Activated CD4-positive, alpha-beta memory T cell treated with anti-CD3 and anti-CD28 coated beads for 36 hours (primary cell): ENCODE measurements around the gene OR52E1. TPM values are rescaled to one million over a fixed set of nuclear protein-coding genes. Genes with fewer than 3 reads are reported as not detected.

ENCODE experiments used
- CTCF ChIA-PET: fragments of 350-600 bp; sonication (Branson Sonifier 250); formaldehyde crosslinking; loops from one replicate; lab custom pipeline; 2021; ENCODE audit warnings: antibody characterized with exemption, inconsistent platforms; lab: Charles Lee
- POLR2A ChIA-PET: fragments of 350-600 bp; sonication (Branson Sonifier 250); formaldehyde crosslinking; loops from one replicate; lab custom pipeline; 2021; ENCODE audit warnings: antibody characterized with exemption; lab: Charles Lee
- DNase-seq: peaks from one replicate; pipeline ENCODE4 v3.0.0-alpha.2; 2020
- H3K27ac Mint-ChIP-seq: one replicate; pipeline ENCODE4 v1.8.0; 2021; ENCODE audit warnings: mixed read lengths
- H3K27me3 Mint-ChIP-seq: one replicate; pipeline ENCODE4 v1.8.0; 2021; ENCODE audit warnings: mixed read lengths
- H3K36me3 Mint-ChIP-seq: one replicate; pipeline ENCODE4 v1.8.0; 2021; ENCODE audit warnings: mixed read lengths
- H3K4me1 Mint-ChIP-seq: one replicate; pipeline ENCODE4 v1.8.0; 2021; ENCODE audit warnings: low read depth, mixed read lengths
- H3K4me3 Mint-ChIP-seq: one replicate; pipeline ENCODE4 v1.8.0; 2021; ENCODE audit warnings: mild to moderate bottlenecking, mixed read lengths
- H3K9me3 Mint-ChIP-seq: one replicate; pipeline ENCODE4 v1.8.0; 2021; ENCODE audit warnings: mixed read lengths
- intact Hi-C: fragments of 100-400 bp; cut with micrococcal nuclease; formaldehyde crosslinking; loops from one replicate; pipeline ENCODE4 v1.15.1; 2023
- total RNA-seq, 2 experiments: library from RNA; stranded (reverse); gene quantifications; one replicate each; pipeline ENCODE4 v1.2.3, GENCODE V29; 2021

The OR52E1 gene
- total RNA-seq, 2 experiments from 2014 or later = not detected

DNA sequence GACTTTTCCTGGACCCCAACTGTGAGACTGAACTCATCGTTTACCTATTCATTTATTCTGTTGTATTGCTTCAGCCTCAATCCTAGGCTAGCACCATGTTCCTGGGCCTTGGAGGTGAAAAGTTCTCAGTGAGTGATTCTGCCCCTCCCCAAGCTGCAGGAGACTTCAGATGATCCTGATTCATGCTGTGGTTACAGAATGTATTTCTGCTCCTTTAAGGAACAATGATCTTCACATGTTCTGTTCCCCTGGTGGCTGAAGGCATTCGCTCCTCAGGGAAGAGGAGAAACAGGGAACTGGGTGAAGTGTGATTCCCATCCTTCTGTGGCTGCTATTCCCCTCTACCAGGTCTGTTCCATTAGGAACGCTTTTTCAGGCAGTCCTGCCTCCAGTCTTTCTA lies 2.4 kb downstream of the OR52E1 start:
- Mint-ChIP-seq H3K4me1 (no peaks in the 10 kb centered on the region), H3K4me3 (no peak overlapping the region), H3K27me3 (peaks cover 5% of the 10 kb centered on the region), H3K9me3 (no peaks in the 10 kb centered on the region), H3K36me3 (no peaks in the 10 kb centered on the region), H3K27ac (no peak overlapping the region)
- intact Hi-C loops = no loop called here
- POLR2A ChIA-PET = no interaction called here
- CTCF ChIA-PET = no interaction called here
- DNase-seq = no peak

DNA sequence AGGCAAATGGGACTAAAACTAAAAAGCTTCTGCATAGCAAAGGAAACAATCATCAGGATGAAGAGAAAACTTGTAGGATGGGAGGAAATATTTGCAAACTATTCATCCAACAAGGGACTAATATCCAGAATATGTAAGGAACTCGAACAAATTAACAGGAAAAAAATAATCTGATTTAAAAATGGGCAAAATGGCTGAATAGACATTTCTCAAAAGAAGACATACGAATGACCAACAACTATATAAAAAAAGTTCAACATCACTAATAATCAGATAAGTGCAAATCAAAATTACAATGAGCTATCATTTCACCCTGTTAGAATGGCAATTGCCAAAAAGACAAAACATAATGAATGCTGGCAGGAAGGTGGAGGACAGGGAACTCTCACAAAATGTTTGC lies 12.0 kb downstream of the OR52E1 start:
- no peaks in the 10 kb centered on the region for H3K36me3 Mint-ChIP-seq
- no peak overlapping the region for H3K27ac Mint-ChIP-seq
- ChIA-PET POLR2A (no interaction called here), CTCF (no interaction called here)
- intact Hi-C loops = no loop called here
- no peaks in the 10 kb centered on the region for H3K4me1 Mint-ChIP-seq
- no peaks in the 10 kb centered on the region for H3K9me3 Mint-ChIP-seq
- peaks cover 2% of the 10 kb centered on the region for H3K27me3 Mint-ChIP-seq
- no peak overlapping the region for H3K4me3 Mint-ChIP-seq
- DNase-seq = no peak

DNA sequence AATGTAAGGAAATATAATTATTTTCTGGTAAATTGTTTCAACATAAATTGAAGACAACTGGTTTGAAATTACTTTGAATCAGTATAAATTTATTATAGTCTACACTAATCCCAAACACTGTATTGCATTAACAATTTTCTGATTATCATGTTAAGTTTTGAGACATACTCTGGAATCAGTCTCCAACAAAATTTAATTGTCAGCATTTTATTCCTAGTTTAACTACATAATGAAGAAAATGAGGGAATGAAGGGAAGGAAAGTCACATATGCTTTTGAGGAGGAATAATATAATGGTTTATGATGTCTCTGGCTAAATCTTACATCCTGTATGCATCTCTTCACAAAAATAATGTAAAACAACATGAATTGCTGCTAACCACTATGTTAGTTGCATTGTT lies 14.2 kb downstream of the OR52E1 start:
- no peaks in the 10 kb centered on the region for H3K36me3 Mint-ChIP-seq
- no peak overlapping the region for H3K27ac Mint-ChIP-seq
- intact Hi-C loops = no loop called here
- DNase-seq = no peak
- ChIA-PET CTCF (no interaction called here), POLR2A (no interaction called here)
- H3K4me1 Mint-ChIP-seq = no peaks in the 10 kb centered on the region
- no peaks in the 10 kb centered on the region for H3K9me3 Mint-ChIP-seq
- H3K4me3 Mint-ChIP-seq = no peak overlapping the region
- no peaks in the 10 kb centered on the region for H3K27me3 Mint-ChIP-seq

DNA sequence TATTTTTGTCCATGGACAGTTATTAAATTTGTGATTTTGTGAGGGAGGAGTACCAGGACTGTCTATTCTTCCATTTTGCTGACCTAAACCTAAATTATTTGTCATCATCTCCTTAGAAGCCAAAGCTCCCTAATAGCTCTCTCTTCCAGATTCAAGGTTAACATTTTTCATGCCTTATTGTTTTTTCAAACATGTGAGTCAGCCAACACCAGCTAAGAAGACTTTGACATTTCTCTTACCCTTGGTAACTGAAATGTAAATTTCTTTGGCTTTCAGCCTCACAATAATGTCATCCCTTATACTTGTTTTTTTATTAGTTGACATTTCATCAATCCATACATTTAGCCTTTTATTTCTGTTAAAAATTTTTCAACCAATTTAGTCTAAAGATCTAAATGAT lies 19.2 kb downstream of the OR52E1 start:
- Mint-ChIP-seq H3K27ac (no peak overlapping the region), H3K4me3 (no peak overlapping the region), H3K9me3 (no peaks in the 10 kb centered on the region), H3K36me3 (no peaks in the 10 kb centered on the region), H3K4me1 (no peaks in the 10 kb centered on the region), H3K27me3 (no peaks in the 10 kb centered on the region)
- ChIA-PET CTCF (no interaction called here), POLR2A (no interaction called here)
- no peak for DNase-seq
- intact Hi-C loops = no loop called here

DNA sequence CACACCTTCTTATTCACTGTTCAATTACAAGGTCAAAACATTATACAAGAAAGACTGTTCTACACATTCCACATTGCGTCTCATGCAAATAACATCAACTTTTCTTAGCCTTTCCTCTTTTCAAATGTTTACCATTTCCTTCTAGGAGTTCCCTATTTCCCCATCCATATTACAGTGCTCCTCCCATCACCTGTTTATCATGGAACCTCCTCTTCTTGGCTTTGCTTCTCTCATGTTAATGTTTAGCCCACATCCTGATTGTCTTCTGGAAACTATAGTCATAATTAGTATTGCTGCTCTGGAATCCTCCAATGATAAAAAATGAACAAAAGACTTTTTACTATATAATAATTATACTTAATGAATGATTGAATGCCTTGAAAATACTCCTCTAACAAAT lies 21.3 kb downstream of the OR52E1 start:
- intact Hi-C loops = no loop called here
- no peak for DNase-seq
- no peak overlapping the region for H3K27ac Mint-ChIP-seq
- POLR2A ChIA-PET = no interaction called here
- no peaks in the 10 kb centered on the region for H3K27me3 Mint-ChIP-seq
- no peaks in the 10 kb centered on the region for H3K36me3 Mint-ChIP-seq
- no peak overlapping the region for H3K4me3 Mint-ChIP-seq
- no peaks in the 10 kb centered on the region for H3K4me1 Mint-ChIP-seq
- no peaks in the 10 kb centered on the region for H3K9me3 Mint-ChIP-seq
- CTCF ChIA-PET = no interaction called here

DNA sequence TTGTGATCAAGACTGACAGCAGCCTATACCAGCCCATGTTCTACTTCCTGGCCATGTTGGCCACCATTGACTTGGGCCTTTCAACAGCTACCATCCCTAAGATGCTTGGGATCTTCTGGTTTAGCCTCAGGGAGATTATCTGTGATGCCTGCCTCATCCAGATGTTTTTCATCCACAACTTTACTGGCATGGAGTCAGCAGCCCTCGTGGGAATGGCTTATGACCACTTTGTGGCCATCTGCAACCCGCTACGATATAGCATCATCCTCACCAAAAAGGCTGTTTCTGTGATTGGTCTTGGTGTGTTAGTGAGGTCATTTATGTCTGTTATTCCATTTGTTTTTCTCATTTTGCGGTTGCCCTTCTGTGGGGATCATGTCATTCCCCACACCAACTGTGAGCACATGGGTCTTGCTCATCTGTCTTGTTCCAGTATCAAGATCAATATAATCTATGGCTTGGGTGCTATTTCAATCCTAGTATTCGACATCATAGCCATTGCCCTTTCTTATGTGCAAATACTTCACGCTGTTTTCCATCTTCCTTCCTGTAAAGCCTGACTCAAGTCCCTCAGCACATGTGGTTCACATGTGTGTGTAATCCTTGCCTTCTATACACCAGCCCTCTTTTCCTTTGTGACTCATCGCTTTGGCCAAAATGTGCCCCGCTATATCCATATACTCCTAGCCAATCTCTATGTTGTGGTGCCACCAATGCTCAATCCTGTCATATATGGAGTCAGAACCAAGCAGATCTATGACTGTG lies 23.6 kb downstream of the OR52E1 start:
- intact Hi-C loops = no loop called here
- Mint-ChIP-seq H3K9me3 (no peaks in the 10 kb centered on the region), H3K27ac (no peak overlapping the region), H3K4me3 (no peak overlapping the region), H3K36me3 (no peaks in the 10 kb centered on the region), H3K4me1 (no peaks in the 10 kb centered on the region), H3K27me3 (no peaks in the 10 kb centered on the region)
- CTCF ChIA-PET = no interaction called here
- no peak for DNase-seq
- POLR2A ChIA-PET = no interaction called here

DNA sequence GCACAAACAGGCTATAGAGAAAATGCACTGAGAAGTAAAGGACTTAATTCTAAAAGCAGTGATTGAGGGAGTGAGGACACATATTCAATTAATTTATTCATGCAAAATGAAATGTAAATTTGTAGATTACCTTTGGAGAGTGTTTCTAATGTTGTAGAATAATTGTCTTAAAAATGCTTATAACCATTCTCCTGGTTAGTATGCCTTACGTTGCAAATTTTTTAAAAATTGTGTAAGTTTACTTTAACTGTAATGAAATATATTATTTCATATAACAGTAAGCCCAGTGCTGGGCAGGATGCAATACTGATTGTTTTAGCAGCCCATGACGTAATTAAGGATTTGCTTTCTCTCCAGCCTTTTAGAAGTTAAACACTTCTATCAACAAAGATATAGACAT lies 26.6 kb downstream of the OR52E1 start:
- Mint-ChIP-seq H3K36me3 (no peaks in the 10 kb centered on the region), H3K9me3 (no peaks in the 10 kb centered on the region), H3K4me3 (no peak overlapping the region), H3K27me3 (peaks cover 2% of the 10 kb centered on the region), H3K4me1 (no peaks in the 10 kb centered on the region), H3K27ac (no peak overlapping the region)
- no peak for DNase-seq
- POLR2A ChIA-PET = no interaction called here
- intact Hi-C loops = no loop called here
- CTCF ChIA-PET = no interaction called here

DNA sequence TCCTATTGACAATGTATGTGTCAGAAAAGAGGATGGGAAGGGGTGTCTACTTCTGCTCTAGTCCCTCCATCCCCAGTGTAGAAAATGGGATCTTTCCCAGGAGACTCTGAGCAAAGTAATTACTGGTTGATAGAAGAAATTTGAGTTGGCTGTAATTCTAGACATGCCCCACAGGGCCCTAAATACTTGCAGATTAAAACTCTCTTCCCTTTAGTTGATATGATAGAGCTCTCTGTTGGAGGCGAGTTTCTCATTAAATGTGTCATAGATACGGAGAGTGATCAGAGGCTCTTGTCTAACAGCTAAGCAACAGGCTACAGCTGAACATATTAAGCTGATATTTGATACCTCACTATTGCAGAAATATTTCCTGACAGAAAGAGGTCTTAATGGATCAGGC lies 32.9 kb downstream of the OR52E1 start:
- POLR2A ChIA-PET = no interaction called here
- DNase-seq = no peak
- CTCF ChIA-PET = no interaction called here
- no peak overlapping the region for H3K4me3 Mint-ChIP-seq
- no peak overlapping the region for H3K27ac Mint-ChIP-seq
- H3K9me3 Mint-ChIP-seq = no peaks in the 10 kb centered on the region
- no peaks in the 10 kb centered on the region for H3K36me3 Mint-ChIP-seq
- intact Hi-C loops = no loop called here
- no peaks in the 10 kb centered on the region for H3K4me1 Mint-ChIP-seq
- peaks cover 5% of the 10 kb centered on the region for H3K27me3 Mint-ChIP-seq

DNA sequence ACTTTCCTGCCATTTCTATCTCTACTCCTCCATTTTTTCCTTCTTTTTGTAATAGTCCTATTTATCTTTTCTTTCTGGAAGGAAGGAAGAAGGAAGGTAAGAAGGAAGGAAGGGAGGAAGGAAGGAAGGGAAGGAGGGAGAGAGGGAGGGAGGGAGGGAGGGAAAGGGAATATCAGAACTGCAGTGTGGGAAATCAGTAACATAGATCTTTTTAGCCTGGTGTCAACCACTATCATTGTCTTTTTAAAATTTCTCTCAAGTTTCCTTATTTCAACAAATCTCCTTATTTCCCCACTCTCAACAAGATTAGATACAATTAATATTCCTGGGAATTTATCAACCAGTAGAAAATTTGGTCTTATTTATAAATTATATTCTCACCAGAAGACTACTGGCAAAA lies 33.7 kb downstream of the OR52E1 start:
- DNase-seq = no peak
- Mint-ChIP-seq H3K27ac (no peak overlapping the region), H3K4me3 (no peak overlapping the region), H3K27me3 (peaks cover 5% of the 10 kb centered on the region), H3K9me3 (no peaks in the 10 kb centered on the region), H3K36me3 (no peaks in the 10 kb centered on the region), H3K4me1 (no peaks in the 10 kb centered on the region)
- POLR2A ChIA-PET = no interaction called here
- intact Hi-C loops = no loop called here
- CTCF ChIA-PET = no interaction called here

DNA sequence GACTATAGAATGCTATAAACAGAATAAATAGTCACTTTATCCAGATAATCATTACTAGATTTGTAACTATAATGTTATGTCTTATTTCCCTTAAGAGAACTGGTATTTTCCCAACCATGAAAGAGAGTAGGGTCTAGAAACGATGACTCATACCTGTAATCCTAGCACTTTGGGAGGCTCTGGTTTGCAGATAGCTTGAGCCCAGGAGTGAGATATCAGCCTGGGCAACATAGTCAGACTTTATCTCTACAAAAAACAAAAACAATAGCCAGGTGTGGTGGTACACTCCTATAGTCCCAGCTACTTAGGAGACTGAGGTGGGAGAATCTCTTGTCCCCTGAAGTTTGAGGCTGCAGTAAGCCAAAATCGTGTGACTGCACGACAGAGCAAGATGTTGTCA lies 37.9 kb downstream of the OR52E1 start:
- no peak overlapping the region for H3K27ac Mint-ChIP-seq
- H3K4me3 Mint-ChIP-seq = no peak overlapping the region
- peaks cover 3% of the 10 kb centered on the region for H3K27me3 Mint-ChIP-seq
- no peaks in the 10 kb centered on the region for H3K9me3 Mint-ChIP-seq
- H3K4me1 Mint-ChIP-seq = no peaks in the 10 kb centered on the region
- DNase-seq = no peak
- ChIA-PET POLR2A (no interaction called here), CTCF (no interaction called here)
- intact Hi-C loops = no loop called here
- H3K36me3 Mint-ChIP-seq = no peaks in the 10 kb centered on the region

DNA sequence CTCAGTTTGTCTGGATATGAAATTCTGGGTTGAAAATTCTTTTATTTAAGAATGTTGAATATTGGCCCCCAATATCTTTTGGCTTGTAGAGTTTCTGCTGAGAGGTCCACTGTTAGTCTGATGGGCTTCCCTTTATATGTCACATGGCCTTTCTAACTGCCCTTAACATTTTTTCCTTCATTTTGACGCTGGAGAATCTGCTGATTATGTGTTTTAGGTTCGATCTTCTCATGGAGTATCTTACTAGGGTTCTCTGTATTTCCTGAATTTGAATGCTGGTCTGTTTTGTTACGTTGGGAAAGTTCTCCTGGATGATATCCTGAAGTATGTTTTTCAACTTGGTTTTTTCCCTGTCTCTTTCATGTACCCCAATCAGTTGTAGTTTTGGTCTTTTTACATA lies 46.0 kb downstream of the OR52E1 start:
- Mint-ChIP-seq H3K4me1 (no peaks in the 10 kb centered on the region), H3K9me3 (no peaks in the 10 kb centered on the region), H3K4me3 (no peak overlapping the region), H3K27ac (no peak overlapping the region), H3K36me3 (no peaks in the 10 kb centered on the region), H3K27me3 (peaks cover 12% of the 10 kb centered on the region)
- intact Hi-C loops = no loop called here
- CTCF ChIA-PET = no interaction called here
- DNase-seq = no peak
- POLR2A ChIA-PET = no interaction called here

DNA sequence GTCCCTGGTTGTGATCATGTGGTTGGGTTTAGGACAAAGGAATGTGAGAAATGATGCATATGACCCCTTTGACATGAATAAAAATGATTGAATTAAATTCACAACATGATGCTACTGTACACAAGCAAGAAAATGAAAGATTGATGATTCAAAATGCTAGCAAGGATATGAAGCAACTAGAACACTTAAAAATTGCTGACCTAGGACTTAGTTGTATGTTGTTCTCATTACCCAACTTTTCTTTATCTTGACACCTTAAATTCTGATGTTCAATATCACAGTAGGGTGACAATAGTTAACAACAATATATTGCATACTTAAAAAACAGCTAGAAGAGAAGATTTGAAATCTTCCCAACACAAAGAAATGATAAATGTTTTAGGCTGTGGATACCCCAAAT lies 48.2 kb downstream of the OR52E1 start:
- H3K4me3 Mint-ChIP-seq = no peak overlapping the region
- intact Hi-C loops = no loop called here
- no peaks in the 10 kb centered on the region for H3K4me1 Mint-ChIP-seq
- H3K36me3 Mint-ChIP-seq = no peaks in the 10 kb centered on the region
- no peak for DNase-seq
- no peak overlapping the region for H3K27ac Mint-ChIP-seq
- ChIA-PET POLR2A (no interaction called here), CTCF (interaction anchor here (0.8 kb wide), 1 partner anchor 12 kb away, joined by 3 read pairs; no protein-coding TSS in a partner anchor)
- peaks cover 12% of the 10 kb centered on the region for H3K27me3 Mint-ChIP-seq
- H3K9me3 Mint-ChIP-seq = no peaks in the 10 kb centered on the region

DNA sequence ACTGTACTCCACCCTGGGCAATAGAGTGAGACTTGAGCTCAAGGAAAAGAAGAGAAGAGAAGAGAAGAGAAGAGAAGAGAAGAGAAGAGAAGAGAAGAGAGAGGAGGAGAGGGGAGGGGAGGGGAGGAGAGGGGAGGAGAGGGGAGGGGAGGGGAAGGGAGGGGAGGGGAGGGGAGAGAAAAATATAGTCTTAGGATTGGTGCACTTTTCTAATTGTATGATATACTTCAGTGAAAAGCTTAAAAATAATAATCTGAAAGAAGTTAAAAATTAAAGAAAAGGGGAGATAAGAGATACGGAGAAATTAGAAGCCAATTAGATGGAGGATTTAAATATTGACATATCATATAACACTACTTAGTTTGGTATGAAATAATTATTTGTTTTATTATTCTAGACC lies 49.5 kb downstream of the OR52E1 start:
- Mint-ChIP-seq H3K27ac (no peak overlapping the region), H3K36me3 (no peaks in the 10 kb centered on the region), H3K4me3 (no peak overlapping the region), H3K4me1 (no peaks in the 10 kb centered on the region), H3K27me3 (peaks cover 15% of the 10 kb centered on the region), H3K9me3 (no peaks in the 10 kb centered on the region)
- POLR2A ChIA-PET = no interaction called here
- intact Hi-C loops = no loop called here
- DNase-seq = no peak
- CTCF ChIA-PET = interaction anchor here (0.6 kb wide), 1 partner anchor 270 kb away, joined by 3 read pairs; no protein-coding TSS in a partner anchor
